GM21528 (cell line): ENCODE measurements around the gene FAM229A.
"Not testable (repeated sequence)": the region's sequence is repeated elsewhere in the genome, so short reads cannot be mapped to it uniquely, and the experiment has no call there.

Experiments used
- ATAC-seq: cut with Tn5 transposase; IDR thresholded peaks from one replicate; pipeline ENCODE4 v1.9.1; 2021; ENCODE audit warnings: mild to moderate bottlenecking, moderate library complexity; ENCODE audit not compliant: unreplicated experiment, low FRiP score

FAM229A gene, protein sequence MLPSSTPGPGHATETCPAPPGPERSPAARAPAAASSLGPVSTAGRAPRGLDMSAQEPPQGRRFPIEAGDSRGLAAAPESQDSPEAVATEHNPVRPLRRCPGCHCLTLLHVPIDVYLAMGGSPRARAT

DNA sequence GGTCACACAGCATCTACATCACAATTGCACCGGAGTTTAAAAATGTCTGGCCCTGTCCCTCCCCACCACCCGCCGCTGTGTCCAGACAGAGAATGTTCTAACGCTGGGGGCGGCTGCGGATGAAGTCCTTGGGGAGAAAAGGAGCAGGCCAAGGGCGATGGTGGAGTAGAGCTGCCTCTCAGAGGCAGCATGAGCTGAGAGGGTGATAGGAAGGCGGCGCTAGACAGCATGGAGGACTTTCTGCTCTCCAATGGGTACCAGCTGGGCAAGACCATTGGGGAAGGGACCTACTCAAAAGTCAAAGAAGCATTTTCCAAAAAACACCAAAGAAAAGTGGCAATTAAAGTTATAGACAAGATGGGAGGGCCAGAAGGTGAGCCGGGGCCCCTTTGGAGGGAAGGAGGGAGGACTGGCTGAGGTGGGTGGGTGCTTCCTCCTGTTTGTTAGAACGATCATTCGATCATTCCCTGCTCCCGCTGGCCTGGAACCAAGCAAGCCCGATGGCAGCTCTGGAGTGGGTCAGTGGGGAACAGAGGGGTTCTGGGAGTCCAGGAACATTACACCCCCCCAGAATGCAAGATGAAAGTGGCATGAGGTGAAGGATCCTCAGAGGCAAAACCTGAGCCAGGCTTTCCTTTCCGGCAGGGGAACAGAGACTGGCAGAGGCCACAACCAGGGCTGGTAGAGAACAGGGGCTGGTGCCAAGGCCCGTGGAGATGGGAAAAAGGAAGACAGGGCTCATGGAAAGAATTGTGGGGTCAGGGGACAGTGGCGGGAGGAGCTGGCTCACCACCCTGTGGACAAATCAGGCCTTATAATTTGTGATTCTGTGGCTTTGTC, at the start of gene FAM229A, which contains the start of gene TSSK3:
TSS of gene FAM229A (minus strand) at position 12 of the 840 bp plus-strand sequence. CDS start 394 bp downstream, outside the sequence.
TSS of gene TSSK3 (plus strand) at position 66 of the 840 bp plus-strand sequence. CDS start at position 229, 163 bp downstream.
- ATAC-seq = no peak

DNA sequence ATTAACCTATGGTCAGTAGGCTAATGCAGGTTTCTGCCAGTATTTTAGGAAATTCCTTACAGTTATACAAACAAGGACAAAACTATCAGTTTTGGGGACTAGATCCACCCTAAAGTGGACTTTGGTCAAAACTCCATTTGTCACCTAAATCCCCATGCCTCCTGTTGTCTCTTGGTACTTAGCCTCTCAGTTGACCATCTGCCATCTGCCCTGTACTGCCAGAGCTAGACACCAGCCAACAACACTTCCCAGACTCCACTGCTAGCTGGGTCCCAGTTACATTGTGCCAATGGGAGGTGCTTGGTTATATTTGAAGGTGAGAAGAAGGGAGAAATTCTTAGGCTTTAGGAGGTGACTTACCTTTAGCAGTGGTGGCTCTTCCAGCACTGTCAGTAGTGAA, 49.0 kb upstream of the FAM229A start:
- ATAC-seq = no peak

- ATAC-seq = no peak
These were observed 44.4 kb upstream of the FAM229A start for GRCh38 chr1:32406629-32407111.

DNA sequence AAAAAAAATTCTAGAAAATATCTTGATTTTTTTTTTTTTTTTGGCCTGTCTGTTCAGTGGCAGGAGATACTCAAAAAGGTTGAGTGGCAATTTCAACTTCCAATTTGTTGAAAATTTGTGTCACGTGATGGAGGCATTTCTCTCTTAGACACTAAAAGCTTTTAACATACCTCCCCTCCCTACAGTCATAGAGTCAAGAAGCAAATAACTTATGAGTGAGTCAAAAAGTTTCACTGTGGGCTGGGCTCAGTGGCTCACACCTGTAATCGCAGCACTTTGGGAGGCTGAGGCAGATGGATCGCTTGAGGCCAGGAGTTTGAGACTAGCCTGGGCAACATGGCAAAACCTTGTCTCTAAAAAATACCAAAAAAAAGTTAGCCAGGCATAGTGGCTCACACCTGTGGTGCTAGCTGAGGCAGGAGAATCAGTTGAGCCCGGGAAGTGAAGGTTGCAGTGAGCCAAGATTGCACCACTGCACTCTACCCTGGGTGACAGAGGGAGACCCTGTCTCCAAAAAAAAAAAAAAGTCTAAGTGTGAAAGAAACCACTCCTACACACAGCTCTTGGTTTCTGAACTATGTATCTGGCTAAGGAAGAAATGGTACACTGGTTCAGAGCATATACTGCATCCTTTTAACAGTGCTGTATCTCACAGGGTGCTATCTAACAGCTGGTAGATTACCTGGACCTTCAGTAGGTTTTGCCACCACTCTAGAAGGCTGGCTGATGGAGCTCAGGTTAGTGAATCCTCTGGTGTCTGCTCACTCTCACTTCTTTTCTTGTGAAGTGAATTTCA, 43.6 kb upstream of the FAM229A start:
- no peak for ATAC-seq

GRCh38 chr1:32404946-32405345, 42.7 kb upstream of the FAM229A start:
- ATAC-seq = no peak

GRCh38 chr1:32400876-32401631, 38.8 kb upstream of the FAM229A start:
- no peak for ATAC-seq

DNA sequence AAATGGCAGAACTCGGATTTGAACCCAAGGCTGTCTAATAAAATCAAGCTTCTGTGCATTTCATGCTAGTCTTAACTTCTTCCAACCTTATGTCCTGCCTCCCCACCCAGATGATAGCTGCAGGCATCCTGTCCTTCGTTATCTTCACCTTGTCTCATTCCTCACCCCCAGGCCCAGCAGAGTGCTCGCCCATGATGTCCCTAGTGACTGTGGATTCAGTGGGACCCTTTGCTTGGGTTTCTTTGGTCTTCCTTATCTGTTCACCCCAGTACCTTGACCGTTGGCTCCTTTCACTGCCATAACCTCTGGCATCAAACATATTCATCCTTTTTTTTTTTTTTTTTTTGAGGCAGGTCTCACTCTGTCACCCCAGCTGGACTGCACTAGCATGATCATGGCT, 37.6 kb upstream of the FAM229A start:
- ATAC-seq = no peak

- ATAC-seq = no peak
These were observed 36.1 kb upstream of the FAM229A start for GRCh38 chr1:32398401-32398800.

GRCh38 chr1:32396524-32396923, 34.2 kb upstream of the FAM229A start:
- not testable (repeated sequence) for ATAC-seq

GRCh38 chr1:32394890-32395432, 32.7 kb upstream of the FAM229A start:
- peak; percentile 10 for ATAC-seq

DNA sequence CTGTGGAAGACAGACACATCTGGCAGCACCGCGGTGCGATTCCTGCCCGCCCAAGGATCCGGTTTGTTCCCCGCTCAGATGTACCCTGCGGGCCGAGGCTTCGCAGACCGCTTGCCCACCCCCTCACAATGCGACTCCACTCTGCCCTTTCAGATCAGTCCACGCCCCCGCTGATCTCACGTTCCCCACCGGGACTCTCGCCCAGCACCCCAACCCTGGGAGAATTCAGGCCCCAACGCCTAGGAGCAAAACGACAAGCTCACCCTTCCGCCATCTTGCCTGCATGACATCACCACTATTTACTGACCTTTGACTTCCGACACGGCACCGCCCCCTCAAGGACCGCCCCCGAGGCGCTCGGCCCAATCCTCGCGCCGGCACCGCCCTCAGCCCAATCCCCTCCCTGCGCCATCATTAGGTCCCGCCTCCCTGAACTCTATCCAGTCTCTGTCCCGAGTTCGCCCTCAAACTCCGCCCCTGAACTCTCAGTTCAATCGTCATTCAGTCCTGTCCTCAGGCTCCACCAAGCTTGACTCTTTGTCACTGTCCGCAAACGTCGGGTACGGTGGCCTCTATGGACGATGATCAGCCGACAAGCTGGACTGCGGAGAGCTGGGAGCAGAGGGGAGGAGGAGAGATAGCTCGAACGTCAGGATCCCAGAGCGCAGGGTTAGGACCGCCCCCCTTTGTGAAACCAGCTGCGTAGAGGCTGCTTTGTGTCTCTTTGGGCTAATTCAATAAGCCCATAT, 32.0 kb upstream of the FAM229A start, which contains the start of gene BSDC1:
TSS of gene BSDC1 (minus strand) at position 301 of the 749 bp plus-strand sequence. CDS start at position 274, 27 bp downstream.
- peak; percentile 95 for ATAC-seq

DNA sequence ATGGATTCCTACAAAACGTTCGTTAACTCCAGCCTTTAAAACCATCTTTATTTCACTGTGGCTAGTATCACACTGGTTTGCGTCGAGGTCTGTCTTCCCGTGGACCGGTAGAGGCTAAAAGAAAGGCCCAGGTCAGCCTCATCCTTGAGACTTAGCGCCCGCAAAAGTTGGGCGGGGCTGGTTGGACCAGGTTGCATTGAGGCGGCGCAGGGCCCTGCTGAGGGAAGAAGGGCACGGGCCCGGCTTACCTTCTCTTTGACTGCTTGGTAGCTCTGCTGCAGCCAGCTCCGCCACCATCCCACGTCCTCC, 31.5 kb upstream of the FAM229A start:
- ATAC-seq = peak; percentile 15

DNA sequence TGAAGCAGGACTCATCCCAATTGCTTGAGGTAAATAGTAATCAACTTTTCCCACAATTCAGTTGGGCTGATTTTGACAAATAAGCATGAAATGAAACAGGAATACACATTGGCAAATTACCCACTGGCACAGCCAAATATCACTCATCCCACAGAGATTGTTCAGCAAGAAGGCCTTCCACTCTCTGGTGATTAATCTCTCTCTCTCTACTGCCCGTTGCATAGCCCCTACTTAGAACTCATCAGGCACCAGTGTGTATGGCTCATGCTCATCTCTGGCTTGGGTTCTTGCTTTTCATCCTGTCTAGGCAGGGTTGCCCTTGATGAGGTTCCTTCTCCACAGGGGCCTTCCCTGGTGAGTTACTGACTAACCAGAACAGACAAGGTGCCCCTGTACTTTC, 30.9 kb upstream of the FAM229A start:
- ATAC-seq = no peak

GRCh38 chr1:32392325-32392724, 30.0 kb upstream of the FAM229A start:
- ATAC-seq = no peak

DNA sequence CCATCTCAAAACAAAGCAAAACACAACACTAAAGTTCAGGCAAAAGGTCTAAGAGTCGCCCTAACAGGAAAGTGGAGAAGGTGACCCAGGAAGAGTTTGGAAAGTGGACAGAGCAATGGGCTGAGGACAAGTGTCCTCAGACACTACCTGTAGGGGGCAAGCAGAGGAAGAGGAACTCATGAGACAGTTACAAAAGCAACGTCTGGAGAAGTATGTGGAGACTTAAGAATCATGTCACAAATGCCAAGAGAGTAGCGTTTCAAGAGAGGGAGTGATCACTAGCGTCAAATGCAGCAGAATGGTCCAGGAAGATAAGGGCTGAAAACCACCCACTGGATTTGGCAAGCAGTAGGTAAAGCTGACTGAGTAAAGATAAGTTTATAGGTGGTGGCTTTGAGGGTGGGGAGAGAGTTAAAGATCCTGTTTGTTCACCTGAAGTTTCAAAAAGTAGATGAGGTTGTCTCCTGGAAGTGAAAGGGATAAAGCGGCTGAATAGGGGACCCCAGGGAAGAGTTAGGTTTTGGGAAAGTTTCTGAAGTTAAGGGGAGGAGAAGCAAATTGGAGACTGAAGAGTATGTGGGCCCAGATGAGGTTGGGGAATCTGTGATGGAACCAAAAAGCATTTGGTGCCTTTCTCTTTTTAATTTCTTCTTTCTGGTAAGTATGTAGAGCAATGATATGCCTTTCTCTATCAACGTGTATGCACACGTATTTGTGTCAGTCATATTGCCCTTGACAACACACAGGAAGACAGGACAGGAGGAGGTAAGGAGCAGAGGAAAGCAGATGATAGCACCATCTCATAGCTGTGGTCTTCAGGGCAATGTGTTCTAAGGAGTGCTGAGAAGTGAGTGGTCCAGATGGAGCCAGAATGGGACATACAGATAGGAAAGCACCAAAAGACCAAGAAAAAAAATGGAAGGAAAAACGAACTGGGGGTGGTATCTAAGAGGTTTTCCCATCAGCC, 28.9 kb upstream of the FAM229A start:
- no peak for ATAC-seq

- ATAC-seq = no peak
These were observed 26.4 kb upstream of the FAM229A start for GRCh38 chr1:32388641-32389040.

- ATAC-seq = no peak
These were observed 24.5 kb upstream of the FAM229A start for GRCh38 chr1:32386676-32387392.

GRCh38 chr1:32380057-32380456, 17.8 kb upstream of the FAM229A start:
- ATAC-seq = no peak
